ENCODE results near the gene ARHGEF4. TPM values are rescaled to one million over a fixed set of nuclear protein-coding genes. Genes with fewer than 3 reads are reported as not detected.
A peak's percentile ranks its signal among the peaks of the same experiment; 100 is the strongest.

The ARHGEF4 gene
- polyA plus RNA-seq, 3 donors = 0.05 TPM; not detected in 2

- peaks cover 33 to 48% of the 10 kb centered on the region in 2 donors for H3K27me3 ChIP-seq (ENCODE audit: control insufficient read depth in 2 of 2, insufficient read depth in 2 of 2, low read length in 2 of 2)
- no peak overlapping the region for H3K4me3 ChIP-seq (replicated peaks in 1 of 3; ENCODE audit: low read depth in 2 of 3, low read length in 3 of 3)
- H3K27me3 Mint-ChIP-seq (ENCODE audit: low read depth in 3 of 3) = peaks cover 45 to 57% (median 54%) of the 10 kb centered on the region in 3 donors
- no peak for DNase-seq
- peaks cover 0 to 2% of the 10 kb centered on the region in 2 donors for H3K36me3 Mint-ChIP-seq
- H3K9me3 ChIP-seq (replicated peaks in 1 of 2; ENCODE audit: control insufficient read depth in 1 of 2, insufficient read depth in 1 of 2, low read length in 2 of 2) = peaks cover 0 to 23% of the 10 kb centered on the region in 2 donors
- no peak for TF ChIP-seq CTCF (IDR thresholded peaks at IDR 0.05)
- WGBS (ENCODE audit: insufficient coverage) = 62% methylated on average over 12 of the region's 15 CpGs
- H2AFZ ChIP-seq (ENCODE audit: insufficient read depth, low read depth, low read length, poor library complexity, severe bottlenecking) = peak overlapping the region; percentile 39
- no peaks in the 10 kb centered on the region for H3K79me2 ChIP-seq (ENCODE audit: insufficient read depth, low read length)
- no peaks in the 10 kb centered on the region for H4K20me1 ChIP-seq (ENCODE audit: insufficient read depth, low read length)
- peak overlapping the region; percentile 7 for H3K4me2 ChIP-seq (replicated peaks; ENCODE audit: extremely low read depth, low read length, poor library complexity, severe bottlenecking)
- no peaks in the 10 kb centered on the region for H3K36me3 ChIP-seq (replicated peaks in 1 of 2; ENCODE audit: control insufficient read depth in 1 of 2, insufficient read depth in 2 of 2, low read length in 2 of 2)
- no peak overlapping the region for H3K9ac ChIP-seq (ENCODE audit: insufficient read depth, low read length, poor library complexity, severe bottlenecking)
- peaks cover 0 to 13% (median 4%) of the 10 kb centered on the region in 7 donors for H3K9me3 Mint-ChIP-seq
- H3K27ac Mint-ChIP-seq = no peak overlapping the region
- H3K4me1 ChIP-seq (ENCODE audit: control insufficient read depth in 1 of 2, insufficient read depth in 2 of 2, low read length in 2 of 2) = peaks cover 0 to 15% of the 10 kb centered on the region in 2 donors
- H3K27ac ChIP-seq (ENCODE audit: low read depth in 1 of 2, low read length in 2 of 2) = no peak overlapping the region
- H3K4me3 Mint-ChIP-seq = peak overlapping the region in 1 of 2 donors; percentile 44
- H3K4me1 Mint-ChIP-seq = peaks cover 13% of the 10 kb centered on the region
- intact Hi-C loops (cut with micrococcal nuclease) = no loop called here
Observed at GRCh38 chr2:130966149-130966774, 129.5 kb downstream of the ARHGEF4 start.

GRCh38 chr2:130966775-130967490 is 130.2 kb downstream of the ARHGEF4 start:
- Histone ChIP-seq H3K9me3 (replicated peaks in 1 of 2; ENCODE audit: control insufficient read depth in 1 of 2, insufficient read depth in 1 of 2, low read length in 2 of 2) (peaks cover 0 to 23% of the 10 kb centered on the region in 2 donors), H3K79me2 (ENCODE audit: insufficient read depth, low read length) (no peaks in the 10 kb centered on the region), H4K20me1 (ENCODE audit: insufficient read depth, low read length) (no peaks in the 10 kb centered on the region), H3K4me1 (ENCODE audit: control insufficient read depth in 1 of 2, insufficient read depth in 2 of 2, low read length in 2 of 2) (peaks cover 0 to 15% of the 10 kb centered on the region in 2 donors), H3K36me3 (replicated peaks in 1 of 2; ENCODE audit: control insufficient read depth in 1 of 2, insufficient read depth in 2 of 2, low read length in 2 of 2) (no peaks in the 10 kb centered on the region), H3K9ac (ENCODE audit: insufficient read depth, low read length, poor library complexity, severe bottlenecking) (no peak overlapping the region), H3K27ac (ENCODE audit: low read depth in 1 of 2, low read length in 2 of 2) (no peak overlapping the region), H3K4me3 (replicated peaks in 1 of 3; ENCODE audit: low read depth in 2 of 3, low read length in 3 of 3) (no peak overlapping the region), H3K27me3 (ENCODE audit: control insufficient read depth in 2 of 2, insufficient read depth in 2 of 2, low read length in 2 of 2) (peaks cover 33 to 42% of the 10 kb centered on the region in 2 donors), H2AFZ (ENCODE audit: insufficient read depth, low read depth, low read length, poor library complexity, severe bottlenecking) (no peak overlapping the region), H3K4me2 (replicated peaks; ENCODE audit: extremely low read depth, low read length, poor library complexity, severe bottlenecking) (no peak overlapping the region)
- intact Hi-C loops (cut with micrococcal nuclease) = no loop called here
- Mint-ChIP-seq H3K9me3 (peaks cover 0 to 13% (median 5%) of the 10 kb centered on the region in 7 donors), H3K36me3 (peaks cover 0 to 2% of the 10 kb centered on the region in 2 donors), H3K4me3 (no peak overlapping the region), H3K27ac (no peak overlapping the region), H3K27me3 (ENCODE audit: low read depth in 3 of 3) (peaks cover 40 to 53% (median 50%) of the 10 kb centered on the region in 3 donors), H3K4me1 (peaks cover 13% of the 10 kb centered on the region)
- DNase-seq = no peak
- no peak for TF ChIP-seq CTCF (IDR thresholded peaks at IDR 0.05)
- 85% methylated on average over 14 of the region's 14 CpGs for WGBS (ENCODE audit: insufficient coverage)

Data from CD14-positive monocyte (primary cell).